ENCODE results near the gene STX8. TPM values are rescaled to one million over a fixed set of nuclear protein-coding genes. Genes with fewer than 3 reads are reported as not detected.

The STX8 gene
- total and polyA plus RNA-seq, 9 of the 15 experiments (the other 6 are each of a cell fraction or from before 2014, with no cell fraction given): 14.6 to 42.5 (median 22.1) TPM

GRCh38 chr17:9213303-9213640 lies 362.3 kb downstream of the STX8 start:
- H3K9ac ChIP-seq (ENCODE audit: insufficient read depth in 1 of 2, low read depth in 2 of 2, low read length in 2 of 2): no peak overlapping the region

More at GRCh38 chr17:9213303-9213640, 362.3 kb downstream of the STX8 start:
- intact Hi-C loops (cut with micrococcal nuclease): no loop called here
- Histone ChIP-seq H3K9me1 (ENCODE audit: control insufficient read depth, insufficient read depth, low read length) (no peaks in the 10 kb centered on the region), H3K27ac (ENCODE audit: extremely low read depth, low read depth, low read length) (no peak overlapping the region), H3K27me3 (ENCODE audit: control insufficient read depth in 2 of 2, insufficient read depth in 2 of 2, low read length in 2 of 2) (peaks cover 0 to 8% of the 10 kb centered on the region in 2 experiments; a peak in 1 of 5 replicates), H3K9me3 (replicated peaks; ENCODE audit: control insufficient read depth, insufficient read depth, low read depth, low read length) (no peaks in the 10 kb centered on the region), H4K20me1 (replicated peaks; ENCODE audit: control insufficient read depth, insufficient read depth, low read length) (no peaks in the 10 kb centered on the region), H3K4me3 (no peak overlapping the region), H3K4me2 (ENCODE audit: insufficient read depth, low read length) (no peak overlapping the region), H3K4me1 (replicated peaks in 1 of 2; ENCODE audit: control insufficient read depth in 2 of 2, insufficient read depth in 2 of 2, low read length in 2 of 2) (no peaks in the 10 kb centered on the region), H3K36me3 (ENCODE audit: control insufficient read depth, insufficient read depth, low read length) (no peaks in the 10 kb centered on the region), H2AFZ (ENCODE audit: low read depth, low read length) (no peak overlapping the region), H3K79me2 (ENCODE audit: control insufficient read depth, insufficient read depth, low read length) (no peaks in the 10 kb centered on the region)
- ChIA-PET CTCF (ENCODE audit: low intra/inter-chr PET ratio) (no interaction called here), POLR2A (no interaction called here)
- TF ChIP-seq CEBPZ (IDR thresholded peaks at IDR 0.05; ENCODE audit: borderline replicate concordance, low read depth, low read length) (no peak), ZNF586 (CRISPR knock-in tag; conservative IDR thresholded peaks at IDR 0.05) (no peak), ELK3 (CRISPR knock-in tag; IDR thresholded peaks at IDR 0.05) (no peak)
- FAIRE-seq: no peak
- 6% methylated on average over 3 of the region's 3 CpGs for WGBS (ENCODE audit: insufficient coverage, low coverage, missing lambda C conversion rate)
- BruUV-seq (replicated peaks): no TSS peak
- ATAC-seq: no peak
- in situ Hi-C loops (cut with MboI): no loop called here
- no peak for DNase-seq (ENCODE audit: extremely low read depth in 1 of 4, low spot score in 3 of 4)
